GM19238 (cell line): ENCODE measurements around the gene RNF151.
"Not testable (repeated sequence)": the region's sequence is repeated elsewhere in the genome, so short reads cannot be mapped to it uniquely, and the experiment has no call there.

Source experiments
- DNase-seq: peaks from one replicate; pipeline ENCODE4 v3.0.0; 2011; ENCODE audit warnings: low spot score; ENCODE audit not compliant: insufficient read length

The RNF151 gene

DNA sequence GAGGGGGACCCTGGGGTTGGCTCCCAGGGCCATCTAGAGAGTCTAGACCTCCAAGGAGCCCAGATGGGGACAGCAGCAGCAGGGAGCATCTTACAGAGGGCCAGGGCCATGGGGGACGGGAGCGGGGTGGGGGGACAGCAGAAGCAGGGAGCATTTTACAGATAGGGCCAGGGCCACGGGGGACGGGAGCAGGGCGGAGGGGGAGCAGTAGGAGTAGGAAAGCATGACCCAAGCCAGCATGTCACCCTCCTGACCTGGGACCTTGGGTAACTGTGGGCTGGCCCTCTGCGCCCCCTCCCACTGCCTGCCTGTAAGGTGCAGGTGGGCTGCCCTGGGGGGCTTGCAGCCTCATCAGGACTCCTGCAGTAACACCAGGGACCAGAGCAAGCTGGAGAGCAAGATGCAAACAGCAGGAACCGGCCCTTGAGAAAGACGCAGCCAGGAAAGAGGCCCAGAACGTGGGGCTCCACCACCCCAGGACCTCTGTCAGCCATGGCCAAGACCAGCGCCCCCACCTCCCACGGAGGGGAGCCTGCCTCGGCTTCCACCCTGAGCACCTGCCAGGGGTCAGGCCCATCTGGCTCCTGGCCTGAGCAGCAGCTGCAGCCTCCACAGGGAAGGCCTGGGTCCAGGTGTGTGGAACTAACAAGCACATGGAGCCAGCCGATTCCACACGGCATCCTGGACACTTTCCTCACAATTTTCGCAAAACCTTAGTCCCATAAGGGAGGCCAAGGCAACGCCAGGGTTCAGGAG is 40.6 kb downstream of the RNF151 start:
- no peak for DNase-seq

DNA sequence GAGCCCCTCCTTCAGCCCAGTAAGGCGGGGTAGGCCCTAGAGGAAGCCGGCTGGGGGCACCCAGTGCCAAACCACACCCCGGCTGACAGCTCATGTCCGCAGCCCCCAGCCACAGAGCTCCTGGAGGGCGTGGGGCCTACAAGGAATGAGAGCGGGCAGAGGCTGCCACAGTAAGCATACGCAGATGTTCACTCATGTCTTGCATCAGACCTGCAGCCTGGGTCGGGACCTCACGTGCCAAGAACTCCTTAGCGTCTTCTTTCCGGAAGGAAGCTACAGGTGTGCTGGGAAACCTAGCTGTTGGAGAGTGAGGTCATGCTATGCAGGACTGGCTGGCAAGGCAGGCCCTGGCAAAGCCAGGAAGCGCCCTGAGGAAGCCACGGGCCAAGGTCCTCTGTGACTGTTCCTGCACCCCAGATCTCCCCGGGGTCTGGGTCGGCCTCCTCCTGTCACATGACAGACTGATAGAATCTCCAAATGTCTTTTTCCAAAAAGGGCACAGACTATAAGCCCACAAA is 41.4 kb downstream of the RNF151 start:
- DNase-seq, result no peak

DNA sequence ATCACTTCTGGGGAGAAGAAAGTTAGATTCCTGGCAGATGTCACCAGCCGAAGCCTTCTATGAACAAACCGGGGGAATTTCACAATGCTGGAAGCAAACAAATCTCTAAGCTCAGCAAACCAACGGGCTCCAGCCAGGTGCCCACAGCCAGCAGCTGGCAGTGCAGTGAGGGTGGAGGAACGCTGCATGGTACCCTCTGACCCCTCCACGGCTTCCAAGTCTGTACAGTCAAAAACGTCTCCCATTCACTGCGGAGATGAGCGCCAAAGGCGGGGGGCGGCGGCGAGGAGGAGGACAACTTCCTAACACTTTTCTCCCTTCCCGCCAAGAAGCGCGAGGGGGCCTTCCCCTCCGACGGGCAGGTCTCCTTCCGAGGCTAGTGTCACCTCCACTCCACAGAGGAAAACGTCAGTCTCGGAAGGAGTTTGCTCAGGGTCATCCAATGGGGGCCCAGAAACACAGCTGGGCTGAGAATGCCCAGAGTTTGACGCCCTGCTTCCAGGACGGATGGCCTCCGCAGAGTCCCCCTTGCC is 42.0 kb downstream of the RNF151 start:
- DNase-seq, result no peak

DNA sequence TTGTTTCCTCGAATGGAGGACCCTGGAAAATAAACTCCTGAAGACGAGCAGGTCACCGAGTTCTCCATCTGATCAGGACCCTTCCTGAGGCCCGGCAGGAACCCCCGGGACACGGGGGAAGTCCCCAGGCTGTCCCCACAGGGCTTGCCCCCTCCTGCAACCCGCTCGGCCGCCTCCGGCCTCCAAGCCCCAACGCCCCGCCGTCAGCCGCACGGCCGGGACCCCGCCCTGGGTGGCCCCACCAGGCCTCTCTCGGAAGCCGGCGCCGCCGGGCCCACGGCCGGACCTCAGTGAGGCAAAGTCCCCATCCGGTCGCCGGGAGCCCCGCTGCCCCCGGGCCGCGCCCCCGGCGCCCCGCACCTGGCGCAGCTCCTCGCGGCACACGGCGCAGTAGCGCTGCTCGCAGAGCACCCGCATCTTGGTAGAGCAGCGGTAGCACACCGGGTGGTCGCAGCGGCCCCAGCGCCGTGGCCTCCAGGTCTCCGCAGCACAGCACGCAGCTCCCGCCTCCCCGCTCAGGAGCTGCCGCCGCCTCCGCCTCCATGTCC is 42.6 kb downstream of the RNF151 start:
- no peak for DNase-seq

DNA sequence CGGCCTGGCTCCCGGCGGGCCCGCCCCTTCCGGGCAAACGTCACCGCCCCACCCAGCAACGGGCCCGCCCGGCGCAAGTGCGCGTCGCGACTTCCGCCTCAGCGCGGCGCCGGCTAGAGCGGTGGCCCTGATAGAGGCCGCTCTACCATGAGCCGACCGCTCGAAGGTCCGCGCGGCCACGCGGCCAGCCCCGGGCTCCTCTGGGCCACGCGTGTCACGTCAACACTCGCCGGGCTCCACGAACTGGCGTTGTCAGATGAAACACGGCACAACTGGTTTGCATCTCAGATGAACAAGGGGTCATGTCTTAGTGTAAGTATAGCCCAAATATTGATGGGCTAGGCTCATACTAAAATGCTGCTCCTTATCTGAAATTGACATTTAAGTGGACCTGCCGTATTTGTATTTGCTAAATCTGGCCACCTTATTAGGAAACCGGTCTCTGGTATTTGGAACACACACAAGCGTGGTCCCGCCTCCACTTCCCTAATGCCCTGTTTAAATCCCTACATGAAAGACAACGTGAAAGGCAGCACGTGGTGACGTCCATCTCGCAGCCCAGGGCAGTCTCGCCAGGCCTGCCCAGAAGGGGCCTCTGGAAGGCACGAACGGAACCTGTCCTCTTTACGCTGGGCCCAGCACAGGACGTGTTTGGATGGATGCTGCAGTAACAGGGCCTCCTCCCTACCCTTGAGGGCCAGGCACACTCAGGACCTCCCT is 43.3 kb downstream of the RNF151 start, which contains the start of gene ZNF598:
Gene ZNF598, minus strand, starts transcription at position 31 of the 720 bp plus-strand sequence.
- DNase-seq, result peak; percentile 98

DNA sequence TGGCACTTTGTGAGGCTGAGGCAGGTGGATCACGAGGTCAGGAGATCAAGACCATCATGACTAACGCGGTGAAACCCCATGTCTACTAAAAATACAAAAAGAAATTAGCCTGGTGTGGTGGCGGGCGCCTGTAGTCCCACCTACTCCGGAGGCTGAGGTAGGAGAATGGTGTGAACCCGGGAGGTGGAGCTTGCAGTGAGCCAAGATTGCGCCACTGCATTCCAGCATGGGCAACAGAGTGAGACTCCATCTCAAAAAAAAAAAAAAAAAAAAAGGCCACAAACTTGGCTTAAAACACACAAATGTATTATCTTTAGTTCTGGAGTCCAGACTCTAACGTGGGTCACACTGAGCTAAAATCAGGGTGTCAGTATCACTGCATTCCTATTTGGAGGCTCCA is 45.1 kb downstream of the RNF151 start:
- not testable (repeated sequence) for DNase-seq

DNA sequence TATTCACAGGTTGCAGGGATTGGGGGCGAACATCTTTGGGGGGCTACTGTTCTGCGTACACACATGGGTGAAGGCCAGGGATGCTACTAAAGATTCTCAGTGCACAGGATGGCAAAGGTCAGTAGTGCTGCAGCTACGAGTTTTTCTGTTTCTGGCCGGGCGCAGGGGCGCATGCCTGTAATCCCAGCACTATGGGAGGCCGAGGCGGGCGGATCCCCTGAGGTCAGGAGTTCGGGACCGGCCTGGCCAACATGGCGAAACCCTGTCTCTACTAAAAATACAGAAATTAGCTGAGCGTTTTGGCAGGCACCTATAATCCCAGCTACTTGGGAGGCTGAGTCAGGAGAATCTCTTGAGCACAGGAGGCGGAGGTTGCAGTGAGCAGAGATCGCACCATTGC is 46.9 kb downstream of the RNF151 start:
- no peak for DNase-seq

DNA sequence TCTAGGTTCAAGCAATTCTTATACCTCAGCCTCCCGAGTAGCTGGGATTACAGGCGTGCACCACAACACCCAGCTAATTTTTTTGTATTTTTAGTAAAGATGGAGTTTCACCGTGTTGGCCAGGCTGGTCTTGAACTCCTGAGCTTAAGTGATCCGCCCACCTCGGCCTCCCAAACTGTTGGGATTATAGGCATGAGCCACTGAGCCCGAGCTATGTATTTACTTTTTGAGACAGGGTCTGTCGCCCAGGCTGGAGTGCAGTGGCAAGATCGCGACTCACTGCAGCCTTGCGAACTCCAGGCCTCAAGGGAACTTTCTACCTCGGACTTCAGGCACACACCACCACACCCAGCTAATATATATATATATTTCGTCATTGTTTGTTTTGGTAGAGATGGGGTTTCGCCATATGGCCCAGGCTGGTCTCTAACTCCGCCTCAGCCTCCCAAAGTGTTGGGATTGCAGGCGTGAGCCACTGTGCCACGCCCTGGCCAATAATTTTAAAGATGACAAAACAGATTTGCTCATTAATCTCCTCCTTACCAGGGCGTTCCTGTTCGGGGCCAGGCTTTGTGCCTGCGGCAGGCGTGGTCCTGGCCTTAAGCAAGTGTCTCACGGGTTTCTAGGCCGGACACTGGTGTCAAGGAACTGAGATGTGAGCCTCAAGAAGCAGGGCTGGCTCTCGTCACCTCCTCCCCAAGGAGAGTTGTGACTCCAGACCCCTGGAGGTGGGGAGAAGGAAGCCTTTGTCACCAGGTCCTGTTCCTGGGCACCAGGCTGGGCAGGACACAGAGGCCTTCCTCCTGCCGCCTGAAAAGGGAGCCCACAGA is 48.7 kb downstream of the RNF151 start:
- no peak for DNase-seq

DNA sequence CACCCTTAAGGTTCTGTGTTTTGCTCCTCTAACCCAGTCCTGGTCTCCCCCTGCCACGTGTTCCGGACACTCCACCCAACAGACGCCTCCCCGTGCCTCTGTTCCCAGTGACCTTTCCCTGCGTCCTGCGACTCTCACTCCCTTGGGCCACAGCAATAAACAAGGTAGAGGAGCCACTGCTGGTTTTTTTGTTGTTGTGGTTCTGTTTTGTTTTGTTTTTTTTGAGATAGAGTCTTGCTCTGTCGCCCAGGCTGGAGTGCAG is 49.2 kb downstream of the RNF151 start:
- no peak for DNase-seq

DNA sequence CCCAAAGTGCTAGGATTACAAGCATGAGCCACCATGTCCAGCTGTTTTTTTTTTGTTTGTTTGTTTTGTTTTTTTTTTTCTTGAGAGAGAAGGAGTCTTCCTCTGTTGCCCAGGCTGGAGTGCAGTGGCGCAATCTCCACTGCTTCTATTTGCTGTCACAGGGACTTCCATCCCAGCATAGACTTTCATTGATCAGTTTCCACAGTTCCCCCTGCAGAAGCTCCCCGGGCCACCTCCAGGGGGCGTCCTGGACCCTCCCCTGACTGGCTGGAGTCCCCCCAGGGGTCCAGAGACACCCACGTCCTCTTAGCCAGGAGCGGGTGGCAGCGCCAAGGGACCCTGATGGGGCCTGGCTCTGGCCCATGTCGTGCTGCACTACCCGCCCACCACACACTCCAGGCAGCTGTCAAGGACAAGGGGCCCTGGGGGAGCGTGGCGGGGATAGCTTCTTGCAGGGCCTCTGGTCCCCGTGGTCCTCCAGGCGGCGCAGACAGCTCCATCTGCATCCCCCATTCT is 49.8 kb downstream of the RNF151 start:
- DNase-seq, result no peak
